Neuronal stem cell (in vitro differentiated cells): ENCODE measurements around the gene ANKRD39.

ENCODE experiments used
- DNase-seq: peaks from one replicate; pipeline ENCODE4 v3.0.0-alpha.2; 2013; ENCODE audit warnings: low spot score
- H2AFZ ChIP-seq: one replicate; pipeline ENCODE4 v1.6.1; 2013; ENCODE audit warnings: mild to moderate bottlenecking, low read length, inconsistent platforms
- H2AK5ac ChIP-seq: 2 replicates; pipeline ENCODE4 v1.6.1; 2013; ENCODE audit warnings: low read depth, mild to moderate bottlenecking, inconsistent platforms, low read length, moderate library complexity, mixed read lengths
- H2BK120ac ChIP-seq: 2 replicates; pipeline ENCODE4 v1.6.1; 2013; ENCODE audit warnings: low read depth, mild to moderate bottlenecking, inconsistent platforms, low read length, moderate library complexity, mixed read lengths
- H2BK12ac ChIP-seq: one replicate; pipeline ENCODE4 v1.6.1; 2013; ENCODE audit warnings: low read length, inconsistent platforms
- H2BK15ac ChIP-seq: 2 replicates; pipeline ENCODE4 v1.6.1; 2013; ENCODE audit warnings: mild to moderate bottlenecking, low read length, inconsistent platforms, mixed read lengths
- H2BK5ac ChIP-seq: one replicate; pipeline ENCODE4 v1.6.1; 2013; ENCODE audit warnings: inconsistent platforms, mild to moderate bottlenecking, low read length, moderate library complexity
- H3K14ac ChIP-seq: one replicate; pipeline ENCODE4 v1.6.1; 2013; ENCODE audit warnings: low read length, inconsistent platforms
- H3K18ac ChIP-seq: 2 replicates; pipeline ENCODE4 v1.6.1; 2013; ENCODE audit warnings: low read length, inconsistent platforms
- H3K23ac ChIP-seq: 2 replicates; pipeline ENCODE4 v1.6.1; 2013; ENCODE audit warnings: low read depth, mild to moderate bottlenecking, mixed read lengths, low read length, inconsistent platforms; ENCODE audit not compliant: poor library complexity
- H3K27ac ChIP-seq: replicated peaks from 3 replicates; pipeline ENCODE4 v1.5.1; 2013; ENCODE audit warnings: low read length, inconsistent platforms
- H3K27me3 ChIP-seq, 3 experiments: 2 replicates each; pipeline ENCODE4 v1.6.1; 2013; ENCODE audit warnings: low read length in 3 of 3, mild to moderate bottlenecking in 2 of 3, inconsistent platforms in 1 of 3, low read depth in 1 of 3, mixed read lengths in 1 of 3, moderate library complexity in 1 of 3; ENCODE audit not compliant: control insufficient read depth in 3 of 3, insufficient read depth in 3 of 3
- H3K36me3 ChIP-seq, 2 donors: replicated peaks in 1 of 2; 2 replicates each; pipeline ENCODE4 v1.6.1; 2013; ENCODE audit warnings: low read length in 2 of 2; ENCODE audit not compliant: control insufficient read depth in 2 of 2, insufficient read depth in 2 of 2
- H3K4ac ChIP-seq: 2 replicates; pipeline ENCODE4 v1.6.1; 2013; ENCODE audit warnings: inconsistent platforms, mild to moderate bottlenecking, low read length, moderate library complexity
- H3K4me1 ChIP-seq, 2 donors: 1 replicate in 1 of 2; 2 replicates in 1 of 2; pipeline ENCODE4 v1.6.1; 2013; ENCODE audit warnings: low read length in 2 of 2, low read depth in 1 of 2; ENCODE audit not compliant: control insufficient read depth in 2 of 2, insufficient read depth in 1 of 2
- H3K4me2 ChIP-seq: one replicate; pipeline ENCODE4 v1.6.1; 2013; ENCODE audit warnings: mild to moderate bottlenecking, low read length, inconsistent platforms; ENCODE audit not compliant: insufficient read depth, poor library complexity, severe bottlenecking
- H3K4me3 ChIP-seq, 2 donors: 2 replicates each; pipeline ENCODE4 v1.5.1; 2013; ENCODE audit warnings: low read length in 2 of 2, mild to moderate bottlenecking in 2 of 2, inconsistent platforms in 1 of 2, moderate library complexity in 1 of 2
- H3K79me1 ChIP-seq: one replicate; pipeline ENCODE4 v1.6.1; 2013; ENCODE audit warnings: low read depth, mild to moderate bottlenecking, inconsistent platforms, low read length, moderate library complexity
- H3K9ac ChIP-seq: one replicate; pipeline ENCODE4 v1.6.1; 2013; ENCODE audit warnings: mild to moderate bottlenecking, low read depth, low read length, inconsistent platforms; ENCODE audit not compliant: poor library complexity
- H3K9me3 ChIP-seq, 2 donors: replicated peaks in 1 of 2; 2 replicates each; pipeline versions ENCODE3 to v1.6.1; 2013; ENCODE audit warnings: low read length in 2 of 2, mild to moderate bottlenecking in 2 of 2, inconsistent platforms in 1 of 2, low read depth in 1 of 2, mixed read lengths in 1 of 2, moderate library complexity in 1 of 2; ENCODE audit not compliant: control insufficient read depth in 2 of 2, insufficient read depth in 1 of 2
- H4K8ac ChIP-seq: one replicate; pipeline ENCODE4 v1.6.1; 2013; ENCODE audit warnings: low read depth, mild to moderate bottlenecking, inconsistent platforms, low read length, moderate library complexity
- H4K91ac ChIP-seq: one replicate; pipeline ENCODE4 v1.6.1; 2013; ENCODE audit warnings: low read length, low read depth, mild to moderate bottlenecking, inconsistent platforms; ENCODE audit not compliant: poor library complexity
- WGBS, 2 donors: extraction: QIAGEN DNeasy Blood & Tissue Kit; methylation state at CpG; one replicate each; pipeline ENCODE4 v1.1.7; 2013; ENCODE audit warnings: missing lambda C conversion rate in 2 of 2, mixed read lengths in 1 of 2; ENCODE audit not compliant: insufficient read length in 2 of 2, insufficient replicate concordance in 1 of 2; ENCODE audit errors: extremely low coverage in 2 of 2; 5-methylcytosine and 5-hydroxymethylcytosine counted together

ANKRD39 gene

GRCh38 chr2:96832754-96833507 lies 24.9 kb downstream of the ANKRD39 start:
- H3K9me3 ChIP-seq, result no peaks in the 10 kb centered on the region
- H3K18ac ChIP-seq, result peak overlapping the region; percentile 88
- no peak overlapping the region for H4K8ac ChIP-seq
- H3K23ac ChIP-seq, result no peak overlapping the region
- peak overlapping the region; percentile 30 for H2BK5ac ChIP-seq
- H3K27me3 ChIP-seq, result no peaks in the 10 kb centered on the region
- no peak overlapping the region for H3K4me3 ChIP-seq
- peak overlapping the region; percentile 82 for H3K27ac ChIP-seq
- peak overlapping the region; percentile 62 for H2AFZ ChIP-seq
- no peak overlapping the region for H3K14ac ChIP-seq
- no peaks in the 10 kb centered on the region for H3K79me1 ChIP-seq
- H3K36me3 ChIP-seq, result peaks cover 29 to 90% of the 10 kb centered on the region in 2 donors
- no peak overlapping the region for H2AK5ac ChIP-seq
- peak overlapping the region; percentile 51 for H3K9ac ChIP-seq
- no peak overlapping the region for H2BK120ac ChIP-seq
- H2BK15ac ChIP-seq, result no peak overlapping the region
- peaks cover 4 to 16% of the 10 kb centered on the region in 2 donors for H3K4me1 ChIP-seq
- no peak overlapping the region for H3K4ac ChIP-seq
- H3K4me2 ChIP-seq, result peak overlapping the region; percentile 54
- peak; percentile 86 for DNase-seq
- no peak overlapping the region for H2BK12ac ChIP-seq
- no CpG with 5 or more reads among the region's 18 CpGs for WGBS, 2 donors
- H4K91ac ChIP-seq, result no peak overlapping the region

- no peak overlapping the region for H4K91ac ChIP-seq
- H2AK5ac ChIP-seq, result peak overlapping the region; percentile 42
- peaks cover 33 to 90% of the 10 kb centered on the region in 2 donors for H3K36me3 ChIP-seq
- no CpG with 5 or more reads among the region's 11 CpGs for WGBS, 2 donors
- no peak overlapping the region for H4K8ac ChIP-seq
- peaks cover 4 to 16% of the 10 kb centered on the region in 2 donors for H3K4me1 ChIP-seq
- no peak overlapping the region for H3K4me2 ChIP-seq
- H2BK5ac ChIP-seq, result peak overlapping the region; percentile 30
- H3K14ac ChIP-seq, result no peak overlapping the region
- peak overlapping the region; percentile 82 for H3K27ac ChIP-seq
- no peak overlapping the region for H2BK12ac ChIP-seq
- no peak overlapping the region for H3K23ac ChIP-seq
- no peaks in the 10 kb centered on the region for H3K9me3 ChIP-seq
- no peak overlapping the region for H3K4me3 ChIP-seq
- H3K4ac ChIP-seq, result no peak overlapping the region
- no peaks in the 10 kb centered on the region for H3K27me3 ChIP-seq
- no peak overlapping the region for H2AFZ ChIP-seq
- DNase-seq, result no peak
- no peaks in the 10 kb centered on the region for H3K79me1 ChIP-seq
- no peak overlapping the region for H2BK120ac ChIP-seq
- peak overlapping the region; percentile 88 for H3K18ac ChIP-seq
- H3K9ac ChIP-seq, result peak overlapping the region; percentile 15
- H2BK15ac ChIP-seq, result peak overlapping the region; percentile 35
Measured at GRCh38 chr2:96832408-96832753, 25.4 kb downstream of the ANKRD39 start.

- no peak overlapping the region for H3K9ac ChIP-seq
- H4K8ac ChIP-seq, result no peak overlapping the region
- H3K79me1 ChIP-seq, result no peaks in the 10 kb centered on the region
- peak overlapping the region; percentile 82 for H3K27ac ChIP-seq
- peak overlapping the region; percentile 35 for H2BK15ac ChIP-seq
- no peak overlapping the region for H3K18ac ChIP-seq
- H3K27me3 ChIP-seq, result no peaks in the 10 kb centered on the region
- H3K14ac ChIP-seq, result no peak overlapping the region
- H3K23ac ChIP-seq, result no peak overlapping the region
- H3K4me2 ChIP-seq, result no peak overlapping the region
- peaks cover 35 to 89% of the 10 kb centered on the region in 2 donors for H3K36me3 ChIP-seq
- no peak for DNase-seq
- no peak overlapping the region for H2AFZ ChIP-seq
- no peaks in the 10 kb centered on the region for H3K9me3 ChIP-seq
- WGBS, 2 donors, result no CpG with 5 or more reads among the region's 10 CpGs
- H3K4ac ChIP-seq, result no peak overlapping the region
- H2AK5ac ChIP-seq, result peak overlapping the region; percentile 42
- no peak overlapping the region for H2BK120ac ChIP-seq
- H2BK5ac ChIP-seq, result peak overlapping the region; percentile 30
- H3K4me1 ChIP-seq, result peaks cover 4 to 16% of the 10 kb centered on the region in 2 donors
- no peak overlapping the region for H2BK12ac ChIP-seq
- no peak overlapping the region for H3K4me3 ChIP-seq
- no peak overlapping the region for H4K91ac ChIP-seq
Measured at GRCh38 chr2:96831679-96832078, 26.1 kb downstream of the ANKRD39 start.

- Histone ChIP-seq H4K91ac (no peak overlapping the region), H3K79me1 (peaks cover 2% of the 10 kb centered on the region), H2AK5ac (no peak overlapping the region), H3K23ac (no peak overlapping the region), H3K4me1 (peaks cover 4 to 16% of the 10 kb centered on the region in 2 donors), H3K14ac (no peak overlapping the region), H2AFZ (no peak overlapping the region), H2BK15ac (no peak overlapping the region), H2BK12ac (no peak overlapping the region), H3K9ac (no peak overlapping the region), H4K8ac (no peak overlapping the region), H3K4me3 (no peak overlapping the region), H3K9me3 (no peaks in the 10 kb centered on the region), H3K27me3 (no peaks in the 10 kb centered on the region), H2BK5ac (no peak overlapping the region), H3K36me3 (peaks cover 43 to 96% of the 10 kb centered on the region in 2 donors), H3K27ac (no peak overlapping the region), H2BK120ac (no peak overlapping the region), H3K4me2 (no peak overlapping the region), H3K4ac (no peak overlapping the region), H3K18ac (no peak overlapping the region)
- no peak for DNase-seq
- WGBS, 2 donors, result no CpG with 5 or more reads among the region's 5 CpGs
Measured at GRCh38 chr2:96830044-96830562, 27.7 kb downstream of the ANKRD39 start.
